ENCODE results near the gene RSRP1.
A peak's percentile ranks its signal among the peaks of the same experiment; 100 is the strongest.

Gene RSRP1

GRCh38 chr1:25217015-25217414, 30.2 kb downstream of the RSRP1 start:
- no peak for DNase-seq

- no peak for DNase-seq
Observed at GRCh38 chr1:25216123-25216522, 31.1 kb downstream of the RSRP1 start.

GRCh38 chr1:25212725-25213124, 34.5 kb downstream of the RSRP1 start:
- no peak for DNase-seq

GRCh38 chr1:25210728-25211127, 36.5 kb downstream of the RSRP1 start:
- DNase-seq: no peak

- no peak for DNase-seq
Observed at GRCh38 chr1:25209516-25209915, 37.7 kb downstream of the RSRP1 start.

GRCh38 chr1:25208561-25209222, 38.6 kb downstream of the RSRP1 start:
- no peak for DNase-seq

- no peak for DNase-seq
Observed at GRCh38 chr1:25208092-25208491, 39.2 kb downstream of the RSRP1 start.

GRCh38 chr1:25206201-25206600, 41.1 kb downstream of the RSRP1 start:
- DNase-seq: no peak

GRCh38 chr1:25205786-25206185, 41.5 kb downstream of the RSRP1 start:
- DNase-seq: no peak

GRCh38 chr1:25204797-25205480, 42.3 kb downstream of the RSRP1 start:
- peak in 1 of 2 experiments; percentile 44 for DNase-seq

- no peak for DNase-seq
Observed at GRCh38 chr1:25201006-25201405, 46.2 kb downstream of the RSRP1 start.

GRCh38 chr1:25199819-25200620, 47.2 kb downstream of the RSRP1 start:
- DNase-seq: no peak

- DNase-seq: no peak
Observed at GRCh38 chr1:25198663-25199252, 48.5 kb downstream of the RSRP1 start.

- no peak for DNase-seq
Observed at GRCh38 chr1:25197982-25198662, 49.1 kb downstream of the RSRP1 start.

- DNase-seq: no peak
Observed at GRCh38 chr1:25197235-25197975, 49.8 kb downstream of the RSRP1 start.

- DNase-seq: no peak
Observed at GRCh38 chr1:25196830-25197229, 50.4 kb downstream of the RSRP1 start.

- no peak for DNase-seq
Observed at GRCh38 chr1:25195835-25196234, 51.4 kb downstream of the RSRP1 start.

- no peak for DNase-seq
Observed at GRCh38 chr1:25194572-25195020, 52.7 kb downstream of the RSRP1 start.

GRCh38 chr1:25194054-25194453, 53.2 kb downstream of the RSRP1 start:
- DNase-seq: no peak

- DNase-seq: no peak
Observed at GRCh38 chr1:25193229-25193628, 54.0 kb downstream of the RSRP1 start.

Measured in SW 1271 (cell line).